Psoas muscle (tissue), 8 donors: ENCODE results near the gene OBP2B. TPM values are rescaled to one million over a fixed set of nuclear protein-coding genes. Genes with fewer than 3 reads are reported as not detected.
"Not testable (repeated sequence)": the region's sequence is repeated elsewhere in the genome, so short reads cannot be mapped to it uniquely, and the experiment has no call there.

Source experiments
- ATAC-seq, 4 donors: fragments of 200-7000 bp; cut with Tn5 transposase; one replicate each; pipeline ENCODE4 v1.9.1; 2020; ENCODE audit warnings: moderate library complexity in 3 of 4, mild to moderate bottlenecking in 2 of 4
- DNase-seq, 2 donors: peaks; one replicate each; pipeline ENCODE4 v3.0.0-alpha.2; 2020
- H3K27ac ChIP-seq: fragments of 200-600 bp; one replicate; pipeline ENCODE4 v1.8.0; 2022
- H3K27me3 ChIP-seq, 3 donors: fragments of 200-600 bp in 1 of 3; one replicate each; pipeline versions ENCODE4 v1.6.1 to v1.8.0; 2013 to 2022; ENCODE audit warnings: low read length in 2 of 3, mild to moderate bottlenecking in 2 of 3, moderate library complexity in 1 of 3; ENCODE audit not compliant: insufficient read depth in 3 of 3
- H3K36me3 ChIP-seq, 2 donors: fragments of 200-600 bp in 1 of 2; one replicate each; pipeline versions ENCODE4 v1.6.1 to v1.8.0; 2013 to 2022; ENCODE audit warnings: low read depth in 1 of 2, mild to moderate bottlenecking in 1 of 2, moderate library complexity in 1 of 2; ENCODE audit not compliant: insufficient read depth in 1 of 2
- H3K4me1 ChIP-seq: fragments of 200-600 bp; one replicate; pipeline ENCODE4 v1.8.0; 2022
- H3K4me3 ChIP-seq: fragments of 200-600 bp; one replicate; pipeline ENCODE4 v1.8.0; 2022; ENCODE audit warnings: mild to moderate bottlenecking
- H3K9me3 ChIP-seq: fragments of 200-600 bp; one replicate; pipeline ENCODE4 v1.8.0; 2022
- CTCF ChIP-seq: fragments of 200-600 bp; IDR thresholded peaks from one replicate; pipeline ENCODE4 v1.8.0; 2022; ENCODE audit warnings: antibody characterized with exemption
- WGBS, 3 donors: extraction: QIAGEN DNeasy Blood & Tissue Kit; methylation state at CpG; one replicate each; pipeline versions ENCODE4 v1.1.6 to v1.1.7; 2013; 5-methylcytosine and 5-hydroxymethylcytosine counted together
- intact Hi-C, 2 donors: fragments of 100-400 bp; cut with DNase I; formaldehyde crosslinking; loops; one replicate each; pipeline versions ENCODE4 v1.11.0 to v1.14.2; 2022
- polyA plus RNA-seq, 3 donors: library from polyadenylated mRNA; stranded (reverse); fragments of 200-250 nt; gene quantifications; one replicate each; pipeline ENCODE4 v1.2.3, GENCODE V29; 2013
- total RNA-seq, 4 donors: library from RNA; stranded (reverse); fragmentation: NEBNext Ultra II Directional in 2 of 4; extraction: Animal tissue kit (Norgen Biotek cat#: 25700) in 2 of 4; gene quantifications; one replicate each; pipeline versions ENCODE4 v1.2.1 to v1.2.4, GENCODE V29; 2021 to 2023
- donor health status: healthy with polysubstance abuse.
- donor health status: DM: no; HTN: no; CAD: no; lungs with moderate emphysema.
- donor health status: Bipolar disorder and iron deficiency.
- donor health status: healthy.
- donor health status: DM: yes; HTN: yes; CAD: no.
- donor health status: DM: no; HTN: no; CAD: no.
- donor health status: DM: no; HTN: no; CAD: no.
- donor health status: DM: yes; HTN: yes; CAD: no.

OBP2B gene
- total and polyA plus RNA-seq, 7 donors = not detected

GRCh38 chr9:133235549-133236222 is 26.6 kb upstream of the OBP2B start:
- ATAC-seq (no peak), DNase-seq (no peak)
- intact Hi-C loops = no loop called here
- Histone ChIP-seq H3K4me3 (no peak overlapping the region), H3K36me3 (no peaks in the 10 kb centered on the region), H3K4me1 (no peaks in the 10 kb centered on the region), H3K27me3 (peaks cover 0 to 39% (median 10%) of the 10 kb centered on the region in 3 donors), H3K27ac (no peak overlapping the region), H3K9me3 (no peaks in the 10 kb centered on the region)
- 74 to 86% (median 78%) methylated on average over 9 to 11 of the region's 11 CpGs for WGBS, 3 donors
- no peak for TF ChIP-seq CTCF

GRCh38 chr9:133234577-133235322 is 25.7 kb upstream of the OBP2B start:
- H3K9me3 ChIP-seq = no peaks in the 10 kb centered on the region
- no peaks in the 10 kb centered on the region for H3K4me1 ChIP-seq
- intact Hi-C loops = no loop called here
- H3K27me3 ChIP-seq = peaks cover 0 to 37% (median 10%) of the 10 kb centered on the region in 3 donors
- no peak for TF ChIP-seq CTCF
- H3K27ac ChIP-seq = peak overlapping the region; percentile 36
- ATAC-seq = no peak
- H3K36me3 ChIP-seq = no peaks in the 10 kb centered on the region
- no peak for DNase-seq
- no peak overlapping the region for H3K4me3 ChIP-seq
- WGBS, 3 donors = 82 to 85% (median 83%) methylated on average over 30 to 31 of the region's 31 CpGs

GRCh38 chr9:133233681-133234432 is 24.8 kb upstream of the OBP2B start:
- 66 to 68% (median 68%) methylated on average over 28 to 32 of the region's 32 CpGs for WGBS, 3 donors
- H3K4me3 ChIP-seq = no peak overlapping the region
- H3K9me3 ChIP-seq = no peaks in the 10 kb centered on the region
- no peaks in the 10 kb centered on the region for H3K36me3 ChIP-seq
- peak in 1 of 4 donors; percentile 31 for ATAC-seq
- intact Hi-C loops = no loop called here
- H3K27me3 ChIP-seq = peaks cover 0 to 28% (median 10%) of the 10 kb centered on the region in 3 donors
- peak overlapping the region; percentile 36 for H3K27ac ChIP-seq
- H3K4me1 ChIP-seq = no peaks in the 10 kb centered on the region
- no peak for TF ChIP-seq CTCF
- no peak for DNase-seq

- H3K36me3 ChIP-seq, H3K9me3 ChIP-seq, DNase-seq, H3K4me3 ChIP-seq, ATAC-seq, H3K27ac ChIP-seq, intact Hi-C loops, H3K4me1 ChIP-seq: not testable (repeated sequence)
- WGBS, 3 donors = 80 to 83% (median 83%) methylated on average over 24 of the region's 24 CpGs
- H3K27me3 ChIP-seq = peaks cover 0 to 17% (median 10%) of the 10 kb centered on the region in 3 donors
These were observed 23.0 kb upstream of the OBP2B start for GRCh38 chr9:133231934-133232568.

- H3K36me3 ChIP-seq, intact Hi-C loops, H3K4me1 ChIP-seq, H3K4me3 ChIP-seq, H3K27ac ChIP-seq, DNase-seq, H3K9me3 ChIP-seq, ATAC-seq: not testable (repeated sequence)
- peaks cover 0 to 17% (median 8%) of the 10 kb centered on the region in 3 donors for H3K27me3 ChIP-seq
- WGBS, 3 donors = 85 to 89% (median 89%) methylated on average over 7 of the region's 7 CpGs
These were observed 21.5 kb upstream of the OBP2B start for GRCh38 chr9:133230514-133230913.
